ENCODE measurements around the gene PRXL2B. TPM values are rescaled to one million over a fixed set of nuclear protein-coding genes. Genes with fewer than 3 reads are reported as not detected.

PRXL2B gene
- total and polyA plus RNA-seq, 2 donors (not counting 1 experiment from before 2014, with no cell fraction given), result 11.7 to 13.8 TPM

DNA sequence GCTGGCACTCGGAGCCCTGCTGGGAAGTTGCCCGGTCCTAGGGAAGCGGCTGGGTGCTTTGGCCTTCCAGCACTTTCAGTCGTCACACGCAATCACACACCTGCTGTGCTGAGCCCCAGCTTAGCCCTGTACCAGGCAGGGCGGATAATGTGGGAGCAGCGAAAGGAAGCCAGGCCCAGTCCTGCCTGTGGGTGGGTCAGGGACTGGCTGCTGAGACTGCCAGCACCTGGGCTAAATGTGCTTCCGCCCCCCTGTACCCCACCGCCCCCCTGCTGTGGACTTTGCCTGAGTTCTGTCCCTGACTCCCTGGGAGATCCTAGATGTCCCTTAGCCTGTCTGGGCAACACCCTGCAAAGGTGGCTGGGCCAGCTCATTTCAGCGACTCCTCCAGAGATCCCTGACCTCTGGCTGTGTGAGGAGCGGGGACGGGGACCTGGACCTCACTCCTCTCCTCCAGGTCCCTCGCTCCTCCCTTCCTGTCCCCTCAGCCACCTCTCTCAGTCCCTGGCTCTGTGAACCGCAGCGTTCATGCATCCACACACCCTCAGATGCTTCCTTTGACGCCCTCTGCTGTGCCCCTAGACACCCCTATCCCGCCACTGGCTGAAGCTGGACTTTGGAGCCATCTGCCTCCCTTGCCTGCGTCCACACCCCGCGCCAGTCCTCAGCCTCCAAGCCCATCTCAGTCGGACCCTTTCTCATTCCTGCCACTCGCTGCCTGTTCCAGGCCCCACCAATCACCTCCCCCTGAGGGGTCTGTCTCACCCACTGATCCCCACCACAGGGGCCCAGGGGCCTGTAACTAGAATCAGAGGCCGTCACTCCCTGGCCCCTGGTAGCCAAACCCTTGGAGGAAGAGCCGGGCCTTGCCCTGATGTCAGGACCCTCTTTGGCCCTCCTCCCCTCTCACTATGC lies 44.8 kb downstream of the PRXL2B start:
- Histone ChIP-seq H2AFZ (ENCODE audit: low read length) (no peak overlapping the region), H3K4me1 (ENCODE audit: control insufficient read depth, extremely low read depth, insufficient read depth, low read length) (no peaks in the 10 kb centered on the region), H3K9me3 (ENCODE audit: control insufficient read depth, insufficient read depth, low read depth, low read length) (peaks cover 7% of the 10 kb centered on the region), H3K79me2 (ENCODE audit: control insufficient read depth, insufficient read depth, low read length) (no peaks in the 10 kb centered on the region), H3K9ac (ENCODE audit: insufficient read depth, low read length) (no peak overlapping the region), H3K27me3 (ENCODE audit: control insufficient read depth, insufficient read depth, low read length) (no peaks in the 10 kb centered on the region), H3K36me3 (ENCODE audit: control insufficient read depth, insufficient read depth, low read length) (no peaks in the 10 kb centered on the region), H3K27ac (ENCODE audit: insufficient read depth, low read length) (no peak overlapping the region), H4K20me1 (ENCODE audit: control insufficient read depth, extremely low read depth, insufficient read depth, low read length) (no peaks in the 10 kb centered on the region), H3K4me2 (ENCODE audit: extremely low read depth, insufficient read depth, low read length) (no peak overlapping the region), H3K4me3 (replicated peaks in 1 of 4; ENCODE audit: control extremely low read depth in 1 of 4, insufficient read depth in 1 of 4, low read depth in 3 of 4, low read length in 4 of 4) (no peak overlapping the region)
- DNase-seq (ENCODE audit: low read depth in 2 of 2), result no peak
- TF ChIP-seq EZH2 (IDR thresholded peaks at IDR 0.05; ENCODE audit: low read length, missing control alignments), result no peak
- TF ChIP-seq, protein P1, sequence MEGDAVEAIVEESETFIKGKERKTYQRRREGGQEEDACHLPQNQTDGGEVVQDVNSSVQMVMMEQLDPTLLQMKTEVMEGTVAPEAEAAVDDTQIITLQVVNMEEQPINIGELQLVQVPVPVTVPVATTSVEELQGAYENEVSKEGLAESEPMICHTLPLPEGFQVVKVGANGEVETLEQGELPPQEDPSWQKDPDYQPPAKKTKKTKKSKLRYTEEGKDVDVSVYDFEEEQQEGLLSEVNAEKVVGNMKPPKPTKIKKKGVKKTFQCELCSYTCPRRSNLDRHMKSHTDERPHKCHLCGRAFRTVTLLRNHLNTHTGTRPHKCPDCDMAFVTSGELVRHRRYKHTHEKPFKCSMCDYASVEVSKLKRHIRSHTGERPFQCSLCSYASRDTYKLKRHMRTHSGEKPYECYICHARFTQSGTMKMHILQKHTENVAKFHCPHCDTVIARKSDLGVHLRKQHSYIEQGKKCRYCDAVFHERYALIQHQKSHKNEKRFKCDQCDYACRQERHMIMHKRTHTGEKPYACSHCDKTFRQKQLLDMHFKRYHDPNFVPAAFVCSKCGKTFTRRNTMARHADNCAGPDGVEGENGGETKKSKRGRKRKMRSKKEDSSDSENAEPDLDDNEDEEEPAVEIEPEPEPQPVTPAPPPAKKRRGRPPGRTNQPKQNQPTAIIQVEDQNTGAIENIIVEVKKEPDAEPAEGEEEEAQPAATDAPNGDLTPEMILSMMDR (conservative IDR thresholded peaks at IDR 0.05 in 1 of 2, IDR thresholded peaks at IDR 0.05 in 1 of 2; ENCODE audit: low read depth in 1 of 2, low read length in 2 of 2), result no peak

DNA sequence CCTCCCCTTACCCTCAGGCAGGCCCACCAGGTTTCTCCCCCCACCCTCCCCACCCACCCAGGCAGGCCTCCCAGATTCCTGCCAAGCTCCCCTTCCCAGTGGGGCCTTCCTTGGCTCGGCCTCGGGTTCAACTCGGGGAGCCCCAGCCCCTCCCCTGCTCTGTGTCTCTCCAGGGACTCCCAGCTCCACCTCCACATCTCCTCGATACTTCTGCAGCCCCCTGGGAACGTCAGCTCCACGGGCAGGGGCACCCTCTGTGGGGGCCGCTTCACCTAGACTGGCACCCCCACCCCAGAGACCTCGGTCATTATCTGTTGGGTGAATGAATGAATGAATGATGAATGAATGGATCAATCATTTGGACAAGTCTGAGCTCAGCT lies 45.5 kb downstream of the PRXL2B start:
- Histone ChIP-seq H3K27ac (ENCODE audit: insufficient read depth, low read length) (no peak overlapping the region), H2AFZ (ENCODE audit: low read length) (no peak overlapping the region), H3K79me2 (ENCODE audit: control insufficient read depth, insufficient read depth, low read length) (no peaks in the 10 kb centered on the region), H3K36me3 (ENCODE audit: control insufficient read depth, insufficient read depth, low read length) (no peaks in the 10 kb centered on the region), H3K4me1 (ENCODE audit: control insufficient read depth, extremely low read depth, insufficient read depth, low read length) (no peaks in the 10 kb centered on the region), H3K9me3 (ENCODE audit: control insufficient read depth, insufficient read depth, low read depth, low read length) (peaks cover 7% of the 10 kb centered on the region), H3K27me3 (ENCODE audit: control insufficient read depth, insufficient read depth, low read length) (no peaks in the 10 kb centered on the region), H3K4me2 (ENCODE audit: extremely low read depth, insufficient read depth, low read length) (no peak overlapping the region), H3K4me3 (replicated peaks in 1 of 4; ENCODE audit: control extremely low read depth in 1 of 4, insufficient read depth in 1 of 4, low read depth in 3 of 4, low read length in 4 of 4) (no peak overlapping the region), H4K20me1 (ENCODE audit: control insufficient read depth, extremely low read depth, insufficient read depth, low read length) (no peaks in the 10 kb centered on the region), H3K9ac (ENCODE audit: insufficient read depth, low read length) (no peak overlapping the region)
- TF ChIP-seq, protein P1 (conservative IDR thresholded peaks at IDR 0.05 in 1 of 2, IDR thresholded peaks at IDR 0.05 in 1 of 2; ENCODE audit: low read depth in 1 of 2, low read length in 2 of 2), result no peak
- TF ChIP-seq EZH2 (IDR thresholded peaks at IDR 0.05; ENCODE audit: low read length, missing control alignments), result no peak
- DNase-seq (ENCODE audit: low read depth in 2 of 2), result no peak

DNA sequence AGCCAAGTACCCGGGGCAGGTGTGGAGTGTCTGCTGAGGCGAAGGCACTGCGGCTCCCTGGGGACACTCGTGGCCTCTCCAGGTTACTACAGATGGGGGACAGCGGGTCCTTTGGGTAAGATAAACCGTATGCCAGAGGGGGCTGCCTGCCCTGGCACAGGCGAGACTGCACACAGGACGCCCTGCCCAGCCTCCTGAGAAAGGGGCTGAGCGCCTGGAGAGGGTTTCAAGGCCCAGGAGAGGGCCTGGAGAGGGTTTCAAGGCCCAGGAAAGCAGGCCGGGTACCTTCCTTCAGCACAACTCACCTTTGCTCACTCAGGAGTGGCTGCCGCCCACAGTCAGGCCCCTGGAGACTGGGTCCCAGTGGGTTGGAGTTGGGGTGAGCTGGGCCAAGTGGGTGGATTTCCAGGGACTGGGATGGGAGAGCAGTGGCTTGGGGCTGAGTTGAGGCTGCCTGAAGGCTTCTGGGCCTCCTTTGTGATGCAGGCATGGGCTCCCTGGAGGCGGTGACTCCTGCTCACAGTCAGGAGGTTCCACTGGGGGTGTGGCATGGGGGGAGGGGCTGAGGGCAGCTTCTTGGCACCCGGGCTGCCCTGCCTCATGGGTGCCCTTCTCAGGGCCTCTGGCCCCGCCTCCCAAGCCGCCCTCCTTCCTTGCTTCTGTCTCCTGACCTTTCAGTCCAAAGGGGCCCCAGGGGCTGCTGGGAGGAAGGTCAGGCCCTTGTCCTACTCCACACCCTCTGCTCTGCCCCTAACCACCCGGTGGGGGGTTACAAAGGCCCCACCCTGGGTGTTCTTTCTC lies 46.2 kb downstream of the PRXL2B start, which contains the start of gene MMEL1:
TSS of gene MMEL1 (minus strand) at position 456 of the 801 bp plus-strand sequence. CDS start 3,532 bp downstream, outside the sequence.
- Histone ChIP-seq H4K20me1 (ENCODE audit: control insufficient read depth, extremely low read depth, insufficient read depth, low read length) (no peaks in the 10 kb centered on the region), H3K27me3 (ENCODE audit: control insufficient read depth, insufficient read depth, low read length) (no peaks in the 10 kb centered on the region), H3K4me2 (ENCODE audit: extremely low read depth, insufficient read depth, low read length) (no peak within 1 kb of the TSS), H3K4me3 (replicated peaks in 1 of 4; ENCODE audit: control extremely low read depth in 1 of 4, insufficient read depth in 1 of 4, low read depth in 3 of 4, low read length in 4 of 4) (no peak within 1 kb of the TSS), H3K79me2 (ENCODE audit: control insufficient read depth, insufficient read depth, low read length) (no peaks in the 10 kb centered on the region), H3K36me3 (ENCODE audit: control insufficient read depth, insufficient read depth, low read length) (no peaks in the 10 kb centered on the region), H2AFZ (ENCODE audit: low read length) (no peak within 1 kb of the TSS), H3K27ac (ENCODE audit: insufficient read depth, low read length) (no peak within 1 kb of the TSS), H3K9ac (ENCODE audit: insufficient read depth, low read length) (no peak within 1 kb of the TSS), H3K4me1 (ENCODE audit: control insufficient read depth, extremely low read depth, insufficient read depth, low read length) (no peaks in the 10 kb centered on the region), H3K9me3 (ENCODE audit: control insufficient read depth, insufficient read depth, low read depth, low read length) (peaks cover 7% of the 10 kb centered on the region)
- TF ChIP-seq EZH2 (IDR thresholded peaks at IDR 0.05; ENCODE audit: low read length, missing control alignments), result no peak
- TF ChIP-seq, protein P1 (conservative IDR thresholded peaks at IDR 0.05 in 1 of 2, IDR thresholded peaks at IDR 0.05 in 1 of 2; ENCODE audit: low read depth in 1 of 2, low read length in 2 of 2), result no peak
- no peak for DNase-seq (ENCODE audit: low read depth in 2 of 2)
